BLaER1 treated with 17β-estradiol and CSF1 and Interleukin-3, amounts not matched to agents 10 nM and 100 nM (cell line): ENCODE data around the gene ZNF681.
"Not testable (repeated sequence)": the region's sequence is repeated elsewhere in the genome, so short reads cannot be mapped to it uniquely, and the experiment has no call there.

Experiments used
- H3K27ac ChIP-seq, 11 experiments: shearing (Covaris generic); formaldehyde crosslinking; 2 replicates each; pipeline ENCODE4 v1.8.1; 2022
- H3K27me3 ChIP-seq, 11 experiments: shearing (Covaris generic); formaldehyde crosslinking; 2 replicates each; pipeline ENCODE4 v1.8.1; 2022
- H3K36me3 ChIP-seq, 11 experiments: shearing (Covaris generic); formaldehyde crosslinking; 2 replicates each; pipeline ENCODE4 v1.8.1; 2022
- H3K4me1 ChIP-seq, 10 experiments: shearing (Covaris generic); formaldehyde crosslinking; 2 replicates each; pipeline ENCODE4 v1.8.1; 2022
- H3K4me2 ChIP-seq, 11 experiments: shearing (Covaris generic); formaldehyde crosslinking; 2 replicates each; pipeline ENCODE4 v1.8.1; 2022
- H3K4me3 ChIP-seq, 10 experiments: shearing (Covaris generic); formaldehyde crosslinking; 2 replicates each; pipeline ENCODE4 v1.8.1; 2022
- H3K9ac ChIP-seq, 11 experiments: shearing (Covaris generic); formaldehyde crosslinking; 2 replicates each; pipeline ENCODE4 v1.8.1; 2022
- H3K9me3 ChIP-seq, 11 experiments: shearing (Covaris generic); formaldehyde crosslinking; replicated peaks in 1 of 11; 2 replicates each; pipeline ENCODE4 v1.8.1; 2022
- H4K20me1 ChIP-seq, 11 experiments: shearing (Covaris generic); formaldehyde crosslinking; 2 replicates each; pipeline ENCODE4 v1.8.1; 2022
- Cebpa-rat ChIP-seq, 11 experiments: shearing (Covaris generic); IDR thresholded peaks; 2 replicates each; pipeline ENCODE4 v1.8.1; 2022

ZNF681 gene

GRCh38 chr19:23718802-23719201, 39.9 kb downstream of the ZNF681 start:
- no peak overlapping the region for H3K9ac ChIP-seq
- TF ChIP-seq Cebpa-rat (IDR thresholded peaks at IDR 0.05), result no peak
- peaks cover 0 to 17% (median 6%) of the 10 kb centered on the region in 11 experiments; a peak in 7 of 22 replicates for H3K9me3 ChIP-seq
- H3K27me3 ChIP-seq, result no peaks in the 10 kb centered on the region
- no peaks in the 10 kb centered on the region for H3K4me1 ChIP-seq
- H3K4me2 ChIP-seq, result no peak overlapping the region
- H4K20me1 ChIP-seq, result no peaks in the 10 kb centered on the region
- no peaks in the 10 kb centered on the region for H3K36me3 ChIP-seq
- H3K4me3 ChIP-seq, result no peak overlapping the region
- no peak overlapping the region for H3K27ac ChIP-seq

- Histone ChIP-seq H3K4me2 (no peak overlapping the region), H3K27me3 (no peaks in the 10 kb centered on the region), H3K4me1 (no peaks in the 10 kb centered on the region), H3K9ac (no peak overlapping the region), H3K27ac (no peak overlapping the region), H3K36me3 (no peaks in the 10 kb centered on the region), H4K20me1 (no peaks in the 10 kb centered on the region), H3K4me3 (no peak overlapping the region), H3K9me3 (peaks cover 0 to 15% (median 5%) of the 10 kb centered on the region in 11 experiments; a peak in 6 of 22 replicates)
- TF ChIP-seq Cebpa-rat (IDR thresholded peaks at IDR 0.05), result no peak
Observed at GRCh38 chr19:23716792-23717191, 41.9 kb downstream of the ZNF681 start.

- Histone ChIP-seq H3K27me3 (no peaks in the 10 kb centered on the region), H3K27ac (no peak overlapping the region), H3K36me3 (no peaks in the 10 kb centered on the region), H3K4me2 (no peak overlapping the region), H3K9ac (no peak overlapping the region), H4K20me1 (no peaks in the 10 kb centered on the region), H3K4me3 (no peak overlapping the region), H3K4me1 (no peaks in the 10 kb centered on the region), H3K9me3 (peaks cover 11 to 36% (median 20%) of the 10 kb centered on the region in 11 experiments; a peak in 21 of 22 replicates)
- no peak for TF ChIP-seq Cebpa-rat (IDR thresholded peaks at IDR 0.05)
Observed at GRCh38 chr19:23709347-23709746, 49.3 kb downstream of the ZNF681 start.

- peaks cover 16 to 50% (median 33%) of the 10 kb centered on the region in 11 experiments for H3K9me3 ChIP-seq
- H3K4me1 ChIP-seq, result no peaks in the 10 kb centered on the region
- H3K9ac ChIP-seq, result no peak overlapping the region
- no peak overlapping the region for H3K4me2 ChIP-seq
- no peak for TF ChIP-seq Cebpa-rat (IDR thresholded peaks at IDR 0.05)
- H3K27ac ChIP-seq, result no peak overlapping the region
- no peak overlapping the region for H3K4me3 ChIP-seq
- no peaks in the 10 kb centered on the region for H3K36me3 ChIP-seq
- no peaks in the 10 kb centered on the region for H3K27me3 ChIP-seq
- H4K20me1 ChIP-seq, result no peaks in the 10 kb centered on the region
Observed at GRCh38 chr19:23706657-23707056, 52.0 kb downstream of the ZNF681 start.

GRCh38 chr19:23699521-23699860, 59.2 kb downstream of the ZNF681 start:
- Histone ChIP-seq H3K27me3 (no peaks in the 10 kb centered on the region), H4K20me1 (no peaks in the 10 kb centered on the region), H3K9ac (no peak overlapping the region), H3K9me3 (peaks cover 41 to 62% (median 50%) of the 10 kb centered on the region in 11 experiments), H3K36me3 (no peaks in the 10 kb centered on the region), H3K4me3 (no peak overlapping the region), H3K4me1 (no peaks in the 10 kb centered on the region), H3K4me2 (no peak overlapping the region), H3K27ac (no peak overlapping the region)
- no peak for TF ChIP-seq Cebpa-rat (IDR thresholded peaks at IDR 0.05)

GRCh38 chr19:23698711-23699520, 59.8 kb downstream of the ZNF681 start:
- H3K4me3 ChIP-seq, result no peak overlapping the region

GRCh38 chr19:23692937-23693336, 65.8 kb downstream of the ZNF681 start:
- not testable (repeated sequence) for H3K4me3 ChIP-seq, H3K27me3 ChIP-seq

More at GRCh38 chr19:23698711-23699520, 59.8 kb downstream of the ZNF681 start:
- Histone ChIP-seq H3K9ac (no peak overlapping the region), H3K4me1 (no peaks in the 10 kb centered on the region), H3K27me3 (no peaks in the 10 kb centered on the region), H3K36me3 (no peaks in the 10 kb centered on the region), H3K9me3 (peaks cover 42 to 62% (median 45%) of the 10 kb centered on the region in 11 experiments), H3K27ac (no peak overlapping the region), H4K20me1 (no peaks in the 10 kb centered on the region), H3K4me2 (no peak overlapping the region)
- no peak for TF ChIP-seq Cebpa-rat (IDR thresholded peaks at IDR 0.05)

More at GRCh38 chr19:23692937-23693336, 65.8 kb downstream of the ZNF681 start:
- H3K9ac ChIP-seq, H3K4me1 ChIP-seq, H3K36me3 ChIP-seq, H4K20me1 ChIP-seq, H3K27ac ChIP-seq, H3K4me2 ChIP-seq: not testable (repeated sequence)
- H3K9me3 ChIP-seq, result peaks cover 3 to 17% (median 10%) of the 10 kb centered on the region in 11 experiments; a peak in 14 of 22 replicates
